ENCODE data around the gene SALL1. TPM values are rescaled to one million over a fixed set of nuclear protein-coding genes. Genes with fewer than 3 reads are reported as not detected.

Gene SALL1
- total and polyA plus RNA-seq, 2 of the 13 experiments (the other 11 are each of a cell fraction or from before 2014, with no cell fraction given): 6.6 to 12.3 TPM

DNA sequence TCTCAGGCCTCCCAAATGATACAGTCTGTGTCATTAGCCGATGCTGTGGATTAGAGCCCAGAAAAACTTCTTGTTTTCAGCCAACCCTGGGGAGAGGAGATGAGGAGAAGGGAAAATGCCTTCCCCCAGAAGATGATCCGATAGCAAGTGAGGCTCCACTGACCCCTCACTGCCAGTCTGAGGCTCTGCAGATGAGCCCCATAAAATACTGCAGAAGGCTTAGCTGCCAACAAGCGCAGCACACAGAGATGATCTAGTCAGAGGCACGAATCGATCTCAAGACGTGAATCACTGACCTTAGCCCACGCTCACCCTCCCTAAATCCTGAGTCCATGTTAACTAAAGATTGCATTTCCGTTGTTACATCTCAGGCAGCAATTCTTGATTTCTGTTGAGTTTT is 31.5 kb downstream of the SALL1 start (continued):
- TF ChIP-seq, protein P1, sequence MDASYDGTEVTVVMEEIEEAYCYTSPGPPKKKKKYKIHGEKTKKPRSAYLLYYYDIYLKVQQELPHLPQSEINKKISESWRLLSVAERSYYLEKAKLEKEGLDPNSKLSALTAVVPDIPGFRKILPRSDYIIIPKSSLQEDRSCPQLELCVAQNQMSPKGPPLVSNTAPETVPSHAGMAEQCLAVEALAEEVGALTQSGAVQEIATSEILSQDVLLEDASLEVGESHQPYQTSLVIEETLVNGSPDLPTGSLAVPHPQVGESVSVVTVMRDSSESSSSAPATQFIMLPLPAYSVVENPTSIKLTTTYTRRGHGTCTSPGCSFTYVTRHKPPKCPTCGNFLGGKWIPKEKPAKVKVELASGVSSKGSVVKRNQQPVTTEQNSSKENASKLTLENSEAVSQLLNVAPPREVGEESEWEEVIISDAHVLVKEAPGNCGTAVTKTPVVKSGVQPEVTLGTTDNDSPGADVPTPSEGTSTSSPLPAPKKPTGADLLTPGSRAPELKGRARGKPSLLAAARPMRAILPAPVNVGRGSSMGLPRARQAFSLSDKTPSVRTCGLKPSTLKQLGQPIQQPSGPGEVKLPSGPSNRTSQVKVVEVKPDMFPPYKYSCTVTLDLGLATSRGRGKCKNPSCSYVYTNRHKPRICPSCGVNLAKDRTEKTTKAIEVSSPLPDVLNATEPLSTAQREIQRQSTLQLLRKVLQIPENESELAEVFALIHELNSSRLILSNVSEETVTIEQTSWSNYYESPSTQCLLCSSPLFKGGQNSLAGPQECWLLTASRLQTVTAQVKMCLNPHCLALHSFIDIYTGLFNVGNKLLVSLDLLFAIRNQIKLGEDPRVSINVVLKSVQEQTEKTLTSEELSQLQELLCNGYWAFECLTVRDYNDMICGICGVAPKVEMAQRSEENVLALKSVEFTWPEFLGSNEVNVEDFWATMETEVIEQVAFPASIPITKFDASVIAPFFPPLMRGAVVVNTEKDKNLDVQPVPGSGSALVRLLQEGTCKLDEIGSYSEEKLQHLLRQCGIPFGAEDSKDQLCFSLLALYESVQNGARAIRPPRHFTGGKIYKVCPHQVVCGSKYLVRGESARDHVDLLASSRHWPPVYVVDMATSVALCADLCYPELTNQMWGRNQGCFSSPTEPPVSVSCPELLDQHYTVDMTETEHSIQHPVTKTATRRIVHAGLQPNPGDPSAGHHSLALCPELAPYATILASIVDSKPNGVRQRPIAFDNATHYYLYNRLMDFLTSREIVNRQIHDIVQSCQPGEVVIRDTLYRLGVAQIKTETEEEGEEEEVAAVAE (CRISPR knock-in tag; IDR thresholded peaks at IDR 0.05; ENCODE audit: borderline replicate concordance): no peak
- TF ChIP-seq TEAD3 (CRISPR knock-in tag; optimal IDR thresholded peaks at IDR 0.05; ENCODE audit: borderline replicate concordance) (no peak), SNAPC4 (CRISPR knock-in tag; IDR thresholded peaks at IDR 0.05) (no peak), ZNF790 (CRISPR knock-in tag; IDR thresholded peaks at IDR 0.05; ENCODE audit: borderline replicate concordance) (no peak), ZEB1 (IDR thresholded peaks at IDR 0.05; ENCODE audit: insufficient replicate concordance, low read depth) (no peak), ZSCAN30 (CRISPR knock-in tag; IDR thresholded peaks at IDR 0.05) (no peak), REL (CRISPR knock-in tag; conservative IDR thresholded peaks at IDR 0.05) (no peak), ZNF17 (CRISPR knock-in tag; IDR thresholded peaks at IDR 0.05) (no peak), SMAD3 (CRISPR knock-in tag; IDR thresholded peaks at IDR 0.05) (no peak), HOXA5 (CRISPR knock-in tag; IDR thresholded peaks at IDR 0.05) (no peak), AGO2 (optimal IDR thresholded peaks at IDR 0.05; ENCODE audit: low read depth, low read length) (no peak), KDM5A (IDR thresholded peaks at IDR 0.05; ENCODE audit: borderline replicate concordance, low read length) (no peak), ZNF501 (CRISPR knock-in tag; IDR thresholded peaks at IDR 0.05) (no peak), ZNF564 (CRISPR knock-in tag; IDR thresholded peaks at IDR 0.05) (no peak), ZNF354B (CRISPR knock-in tag; IDR thresholded peaks at IDR 0.05) (no peak), CREB3 (CRISPR knock-in tag; IDR thresholded peaks at IDR 0.05) (no peak), ZNF543 (CRISPR knock-in tag; IDR thresholded peaks at IDR 0.05) (0 out of 2 replicates have a peak, but pooled peaks have one; percentile 14)
- TF ChIP-seq, protein P2, sequence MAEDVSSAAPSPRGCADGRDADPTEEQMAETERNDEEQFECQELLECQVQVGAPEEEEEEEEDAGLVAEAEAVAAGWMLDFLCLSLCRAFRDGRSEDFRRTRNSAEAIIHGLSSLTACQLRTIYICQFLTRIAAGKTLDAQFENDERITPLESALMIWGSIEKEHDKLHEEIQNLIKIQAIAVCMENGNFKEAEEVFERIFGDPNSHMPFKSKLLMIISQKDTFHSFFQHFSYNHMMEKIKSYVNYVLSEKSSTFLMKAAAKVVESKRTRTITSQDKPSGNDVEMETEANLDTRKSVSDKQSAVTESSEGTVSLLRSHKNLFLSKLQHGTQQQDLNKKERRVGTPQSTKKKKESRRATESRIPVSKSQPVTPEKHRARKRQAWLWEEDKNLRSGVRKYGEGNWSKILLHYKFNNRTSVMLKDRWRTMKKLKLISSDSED (CRISPR knock-in tag; IDR thresholded peaks at IDR 0.05): no peak
- TF ChIP-seq, protein P3, sequence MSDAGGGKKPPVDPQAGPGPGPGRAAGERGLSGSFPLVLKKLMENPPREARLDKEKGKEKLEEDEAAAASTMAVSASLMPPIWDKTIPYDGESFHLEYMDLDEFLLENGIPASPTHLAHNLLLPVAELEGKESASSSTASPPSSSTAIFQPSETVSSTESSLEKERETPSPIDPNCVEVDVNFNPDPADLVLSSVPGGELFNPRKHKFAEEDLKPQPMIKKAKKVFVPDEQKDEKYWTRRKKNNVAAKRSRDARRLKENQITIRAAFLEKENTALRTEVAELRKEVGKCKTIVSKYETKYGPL (CRISPR knock-in tag; IDR thresholded peaks at IDR 0.05): no peak

All from HepG2 (cell line).